Inflammatory macrophage (primary cell): Measurements from ENCODE around the gene ARID1B.

Experiments
- DNase-seq, 2 donors: peaks; one replicate each; pipeline ENCODE4 v3.0.0-alpha.2; 2020 to 2022

Gene ARID1B

GRCh38 chr6:156909212-156910010, 132.2 kb downstream of the ARID1B start:
- no peak for DNase-seq

DNA sequence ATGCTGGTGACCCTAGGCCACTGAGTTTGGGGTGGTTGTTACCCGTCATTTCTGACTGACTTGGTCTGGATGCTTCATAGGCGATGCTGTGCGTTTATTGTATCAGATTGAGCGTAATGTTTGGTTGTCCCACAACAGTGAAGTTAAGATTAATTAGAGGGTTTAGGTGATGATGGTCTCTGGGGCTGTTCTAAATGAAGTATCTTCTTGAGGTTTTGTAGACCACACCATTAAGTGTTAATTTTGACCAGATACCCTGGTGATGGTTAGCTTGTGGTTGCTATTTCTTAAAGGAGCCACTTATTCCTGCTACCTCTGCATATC, 132.8 kb downstream of the ARID1B start:
- no peak for DNase-seq

GRCh38 chr6:156910938-156911337, 133.8 kb downstream of the ARID1B start:
- no peak for DNase-seq

DNA sequence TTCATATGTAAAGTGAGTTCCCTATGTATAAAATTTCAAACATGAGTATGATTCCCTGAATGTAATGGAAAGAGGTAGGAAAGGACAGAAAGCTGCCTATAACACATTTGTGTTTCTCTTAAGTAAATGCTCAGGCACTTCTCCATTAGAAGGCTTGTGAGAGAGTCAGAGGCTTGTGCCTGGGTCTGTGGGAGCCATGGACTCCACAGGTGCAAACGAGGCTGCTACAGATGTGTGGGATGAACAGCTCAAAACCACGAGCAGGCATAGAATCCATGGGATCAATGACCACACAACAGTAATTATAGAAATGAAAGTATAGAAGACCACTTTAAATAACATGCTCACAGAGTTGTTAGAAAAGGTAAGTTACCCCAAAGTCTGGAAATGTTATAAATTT, 134.4 kb downstream of the ARID1B start:
- no peak for DNase-seq

- DNase-seq = peak in 1 of 2 donors; percentile 16
Measured at GRCh38 chr6:156912431-156912830, 135.3 kb downstream of the ARID1B start.

GRCh38 chr6:156914181-156914580, 137.0 kb downstream of the ARID1B start:
- no peak for DNase-seq

DNA sequence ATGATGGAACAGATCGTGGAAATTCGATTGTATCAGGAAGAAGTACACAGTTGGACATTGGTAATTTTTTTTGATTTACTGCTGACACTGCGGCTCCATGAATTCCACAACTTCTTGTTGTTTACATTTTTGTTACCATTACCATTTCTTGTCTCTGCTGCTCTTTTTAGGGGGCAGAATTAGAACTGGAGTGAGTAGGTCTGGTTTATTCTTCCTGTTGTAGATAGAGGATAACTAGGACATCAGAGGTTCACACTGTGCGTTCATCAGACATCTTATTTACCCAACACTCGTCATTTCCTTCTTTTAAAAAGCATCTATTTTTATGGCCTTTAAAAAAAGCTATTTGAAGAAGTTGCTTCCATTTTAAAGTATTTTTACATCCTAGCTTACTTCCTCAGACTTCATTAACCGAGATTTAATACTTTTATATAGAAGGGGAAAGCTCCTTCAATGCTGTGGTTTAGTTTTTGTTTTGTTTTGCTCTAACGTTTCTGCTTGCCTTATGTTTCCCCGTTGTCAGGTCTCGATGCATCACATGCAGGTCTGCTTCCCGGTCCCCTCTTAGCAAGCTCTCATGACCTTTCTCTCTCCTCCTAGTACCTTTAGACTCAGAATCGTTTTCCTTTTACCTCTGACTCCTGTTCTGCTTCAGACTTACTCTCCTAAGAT, 139.1 kb downstream of the ARID1B start:
- peak in 1 of 2 donors; percentile 38 for DNase-seq

DNA sequence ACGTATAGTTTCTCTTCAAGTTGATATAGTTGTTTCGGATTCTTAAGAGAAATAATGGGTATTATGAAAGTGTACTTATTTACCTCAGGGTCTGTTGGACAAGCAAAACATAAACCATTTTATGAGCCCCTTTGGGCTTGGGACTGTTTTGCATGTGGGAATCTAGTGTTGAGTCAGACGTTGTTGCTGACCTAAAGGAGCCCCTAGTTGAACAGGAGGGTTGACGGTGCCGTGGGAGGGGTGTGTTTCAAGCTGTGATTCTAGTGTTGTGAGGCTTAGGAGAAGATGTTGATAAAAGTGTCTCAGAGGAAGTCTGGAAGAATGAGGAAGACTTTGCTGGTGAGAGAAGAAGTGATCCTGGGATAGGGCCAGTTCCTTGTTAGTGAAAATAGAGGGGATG, 140.0 kb downstream of the ARID1B start:
- DNase-seq = no peak

GRCh38 chr6:156918647-156919046, 141.5 kb downstream of the ARID1B start:
- DNase-seq = no peak

GRCh38 chr6:156919370-156919769, 142.2 kb downstream of the ARID1B start:
- DNase-seq = no peak

GRCh38 chr6:156919814-156920369, 142.7 kb downstream of the ARID1B start:
- DNase-seq = no peak

GRCh38 chr6:156924246-156924645, 147.1 kb downstream of the ARID1B start:
- no peak for DNase-seq

GRCh38 chr6:156925026-156925425, 147.8 kb downstream of the ARID1B start:
- DNase-seq = no peak

DNA sequence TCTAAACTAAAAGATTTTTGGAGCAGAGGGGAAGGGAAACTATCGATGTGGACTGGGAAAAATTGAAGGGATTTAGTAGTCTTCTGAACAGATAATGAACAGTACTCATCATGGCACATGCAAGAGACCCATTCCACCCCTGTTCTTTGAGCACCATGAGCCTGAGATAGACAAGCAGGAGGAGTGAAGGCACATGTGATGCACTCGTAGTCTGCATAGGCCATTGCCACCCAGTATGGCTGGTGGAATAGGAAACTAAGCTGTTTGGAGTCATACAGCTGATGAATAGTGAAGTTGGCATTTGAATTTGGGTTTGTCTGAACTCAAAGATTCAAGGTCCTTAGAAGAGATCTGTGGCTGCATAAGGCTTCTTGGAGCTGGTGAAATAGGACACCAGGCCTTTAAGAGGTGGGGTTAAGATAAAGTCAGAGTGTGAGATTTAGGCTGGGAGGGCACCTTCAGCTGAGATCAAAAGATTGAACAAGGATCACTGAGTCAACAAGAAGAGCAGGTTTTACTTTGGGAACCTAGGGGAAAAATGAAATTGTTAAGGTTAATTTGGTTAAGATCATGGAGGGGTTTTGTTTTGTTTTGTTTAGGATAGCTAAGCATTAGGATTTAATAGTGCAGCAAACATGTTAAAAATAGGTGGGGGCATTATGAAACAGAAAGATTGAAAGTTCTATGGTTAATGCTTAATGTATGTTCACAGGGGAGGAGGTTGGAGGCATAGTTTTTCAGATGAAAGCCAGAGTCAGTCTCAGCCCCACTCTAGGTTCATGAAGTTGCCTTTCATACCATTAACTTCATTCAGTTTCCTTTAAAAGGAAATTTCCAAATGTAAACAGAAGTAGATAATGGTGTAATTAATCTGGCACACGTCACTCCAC, 148.8 kb downstream of the ARID1B start:
- no peak for DNase-seq

DNA sequence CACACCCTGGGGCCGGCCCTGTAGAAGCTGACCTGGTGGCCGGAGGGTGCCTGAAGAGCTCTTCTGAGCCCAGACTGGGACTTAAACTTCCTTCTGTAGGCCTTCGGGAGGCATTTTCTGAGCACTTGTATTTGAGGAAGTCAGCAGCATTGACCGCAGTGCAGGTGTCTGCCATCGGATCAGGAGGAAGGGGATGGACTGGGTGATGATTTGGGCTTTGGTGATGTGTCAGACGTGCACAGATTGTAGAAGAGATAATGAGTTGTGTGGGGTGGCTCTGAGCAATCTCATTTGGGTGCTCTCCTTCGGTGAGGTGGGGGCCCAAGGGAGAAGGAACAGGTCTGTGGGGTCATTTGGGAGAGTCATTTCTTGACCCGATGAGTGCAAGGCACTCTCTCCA, 150.9 kb downstream of the ARID1B start:
- no peak for DNase-seq

DNA sequence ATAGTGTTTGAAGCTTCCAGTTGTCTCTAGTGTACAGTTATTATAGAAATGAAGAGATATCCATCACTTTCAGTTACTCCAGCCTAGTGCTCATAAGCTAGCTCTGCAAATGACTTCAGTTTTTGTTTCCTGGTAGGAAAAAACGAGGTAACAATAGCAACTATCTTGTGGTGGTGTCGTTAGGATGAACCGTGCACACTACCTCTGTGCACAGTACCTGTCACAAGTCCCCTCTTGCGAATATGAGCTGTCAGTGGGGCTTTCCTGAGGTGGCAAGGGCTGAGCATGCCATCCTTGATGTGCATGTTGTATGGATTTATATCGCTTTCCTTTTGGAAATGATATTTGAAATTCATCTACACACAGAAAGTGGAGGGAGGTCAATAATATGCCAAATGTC, 151.8 kb downstream of the ARID1B start:
- no peak for DNase-seq

DNA sequence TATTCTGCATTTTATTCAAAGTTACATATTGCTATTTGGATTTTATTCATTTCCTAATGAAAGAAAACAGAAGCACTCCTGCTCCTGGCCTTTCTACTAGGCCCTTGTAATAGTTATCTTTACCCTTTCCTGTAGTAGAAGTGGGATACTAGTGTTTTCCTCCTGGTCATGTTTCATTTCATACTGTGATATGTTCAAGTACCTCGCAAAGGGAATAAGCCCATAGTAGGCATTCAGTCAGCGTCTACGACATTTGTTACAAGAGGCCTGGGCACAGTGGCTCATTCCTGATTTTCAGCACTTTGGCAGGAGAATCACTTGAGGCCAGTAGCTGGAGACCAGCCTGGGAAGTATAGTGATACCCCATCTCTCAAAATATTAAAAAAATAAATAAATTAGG, 154.1 kb downstream of the ARID1B start:
- no peak for DNase-seq

DNA sequence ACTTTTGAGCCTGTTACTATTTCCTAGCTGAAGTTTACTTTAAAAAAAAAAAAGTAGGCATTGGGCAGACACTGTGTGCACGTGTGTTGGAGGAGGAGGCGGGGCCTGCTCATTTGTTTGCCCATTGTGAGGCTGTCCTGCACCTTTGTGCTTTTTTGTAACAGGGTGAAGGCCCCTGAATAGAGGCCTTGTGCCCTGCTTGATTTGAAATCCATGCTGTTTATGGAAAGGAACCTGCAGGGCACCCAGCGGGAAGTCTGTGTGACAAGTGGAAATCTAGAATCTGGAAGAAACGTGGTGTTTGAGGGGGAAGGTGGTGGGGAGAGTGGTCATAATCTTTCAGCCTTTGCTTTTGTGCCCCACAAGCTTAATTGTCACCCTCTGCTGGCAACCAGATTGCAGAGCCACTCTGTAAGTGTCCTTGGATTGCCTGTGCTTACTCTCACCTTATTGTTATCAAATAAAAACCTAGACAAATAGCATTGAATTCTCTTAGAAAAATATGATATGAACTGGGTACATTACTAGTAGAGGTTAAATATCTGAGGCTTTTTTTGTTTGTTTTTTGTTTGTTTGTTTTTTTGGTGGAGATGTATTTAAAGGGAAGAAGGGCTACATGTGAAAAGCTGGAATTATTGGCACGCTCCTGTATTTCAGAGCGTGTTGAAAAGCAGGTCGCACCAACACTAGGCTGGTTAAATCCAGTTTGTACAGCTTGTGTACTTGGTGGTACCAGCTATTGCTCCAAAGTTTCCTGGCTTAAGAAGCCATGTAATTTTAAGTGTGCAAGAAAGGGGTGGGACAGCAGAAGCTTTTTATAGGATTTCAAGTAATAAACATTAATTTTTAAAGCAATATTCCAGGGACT, 156.3 kb downstream of the ARID1B start:
- no peak for DNase-seq

DNA sequence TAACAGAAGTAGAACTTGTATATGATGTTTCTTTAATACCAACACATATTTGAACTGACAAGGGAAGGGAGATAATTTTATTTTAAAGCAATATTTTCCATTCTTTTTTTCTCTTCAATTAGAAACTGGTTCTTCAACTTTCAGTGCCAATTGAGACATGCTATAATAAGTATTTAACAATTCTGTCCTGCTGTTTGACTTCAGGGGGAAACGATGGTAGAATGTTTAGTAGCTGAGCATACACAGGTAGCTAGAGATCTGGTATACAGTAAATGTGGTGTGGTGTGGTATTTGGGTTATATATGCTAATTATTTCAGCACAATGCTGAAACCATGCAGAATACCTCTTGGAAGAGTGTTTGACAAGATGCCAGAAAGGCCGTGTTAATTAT, 156.9 kb downstream of the ARID1B start:
- no peak for DNase-seq

GRCh38 chr6:156935000-156935399, 157.8 kb downstream of the ARID1B start:
- DNase-seq = no peak

DNA sequence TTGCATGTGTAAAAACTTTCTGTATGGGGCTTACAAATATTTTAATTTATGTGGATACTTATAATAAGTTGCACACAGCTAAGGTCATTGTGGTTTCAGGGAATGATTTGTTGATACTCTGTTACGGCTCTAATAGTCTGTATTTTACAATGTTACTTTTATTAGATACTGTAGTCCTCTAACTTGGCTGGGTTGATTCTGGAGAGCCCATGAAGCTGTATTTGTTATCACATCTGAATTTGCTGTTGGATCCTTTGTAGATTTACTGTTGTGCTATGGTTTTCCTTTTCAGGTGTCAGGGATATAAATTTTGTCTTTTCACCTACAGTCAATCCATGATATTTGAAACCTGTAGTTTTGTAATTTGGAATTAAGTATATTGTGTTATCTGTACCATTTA, 161.0 kb downstream of the ARID1B start:
- no peak for DNase-seq

GRCh38 chr6:156940221-156940620, 163.0 kb downstream of the ARID1B start:
- DNase-seq = no peak
